Right lobe of liver (tissue), 6 donors: ENCODE results near the gene RXFP4. TPM values are rescaled to one million over a fixed set of nuclear protein-coding genes. Genes with fewer than 3 reads are reported as not detected.

Source experiments
- ATAC-seq, 4 donors: fragments of 200-7000 bp; cut with Tn5 transposase; one replicate each; pipeline ENCODE4 v1.9.1; 2020; ENCODE audit warnings: mild to moderate bottlenecking in 4 of 4, moderate library complexity in 4 of 4
- DNase-seq, 3 donors: peaks; one replicate each; pipeline ENCODE4 v3.0.0-alpha.2; 2020
- H3K27ac ChIP-seq, 3 donors: fragments of 200-600 bp; one replicate each; pipeline ENCODE4 v1.8.0; 2022
- H3K27me3 ChIP-seq, 2 donors: fragments of 200-600 bp; one replicate each; pipeline ENCODE4 v1.8.0; 2022
- H3K36me3 ChIP-seq, 4 donors: fragments of 200-600 bp; sonication (generic) in 1 of 4; one replicate each; pipeline versions ENCODE4 v1.5.1 to v1.8.0; 2017 to 2022; ENCODE audit warnings: control low read depth in 1 of 4
- H3K4me1 ChIP-seq, 4 donors: fragments of 200-600 bp; sonication (generic) in 1 of 4; one replicate each; pipeline versions ENCODE4 v1.5.1 to v1.8.0; 2017 to 2022; ENCODE audit warnings: control low read depth in 1 of 4
- H3K4me3 ChIP-seq, 3 donors: fragments of 200-600 bp; one replicate each; pipeline ENCODE4 v1.8.0; 2022
- H3K9me3 ChIP-seq, 4 donors: fragments of 200-600 bp; sonication (generic) in 1 of 4; one replicate each; pipeline versions ENCODE4 v1.5.1 to v1.8.0; 2017 to 2022; ENCODE audit warnings: control low read depth in 1 of 4
- POLR2A ChIP-seq: fragments of 450-650 bp; IDR thresholded peaks from one replicate; pipeline ENCODE4 v1.6.1; 2017; ENCODE audit warnings: antibody characterized with exemption, mild to moderate bottlenecking
- WGBS: methylation state at CpG from one replicate; pipeline ENCODE4 v1.1.6; 2018; ENCODE audit warnings: low coverage, low lambda C conversion rate; ENCODE audit not compliant: insufficient coverage; ENCODE audit errors: missing lambda C conversion rate; 5-methylcytosine and 5-hydroxymethylcytosine counted together
- intact Hi-C, 2 donors: fragments of 100-400 bp; cut with DNase I; formaldehyde crosslinking; loops; one replicate each; pipeline versions ENCODE4 v1.11.2 to v1.14.1; 2022
- total RNA-seq, 6 experiments: library from RNA; depleted of rRNA in 2 of 6; stranded (reverse); fragments of >200 nt in 2 of 6; fragmentation: NEBNext Ultra II Directional in 3 of 6; extraction: Animal tissue kit (Norgen Biotek cat#: 25700) in 3 of 6; gene quantifications; one replicate each; pipeline versions ENCODE4 v1.1.0 to v1.2.4, GENCODE V29; 2016 to 2023
- TF ChIP-seq, protein P1 (sequence below), 4 donors: fragments of 200-600 bp in 3 of 4; fragments of 450-650 bp in 1 of 4; IDR thresholded peaks; one replicate each; pipeline versions ENCODE4 v1.5.1 to v1.8.0; 2016 to 2022; ENCODE audit warnings: antibody characterized with exemption in 4 of 4, mild to moderate bottlenecking in 2 of 4
- donor health status: DM: no; HTN: yes; CAD: no.
- donor health status: DM: no; HTN: no; CAD: no.
- donor health status: DM: no; HTN: no; CAD: no.
- donor health status: DM: no; HTN: yes; CAD: no.
- donor health status: DM: no; HTN: yes; CAD: no.

Gene RXFP4
- total RNA-seq, 6 experiments from 2014 or later = not detected

DNA sequence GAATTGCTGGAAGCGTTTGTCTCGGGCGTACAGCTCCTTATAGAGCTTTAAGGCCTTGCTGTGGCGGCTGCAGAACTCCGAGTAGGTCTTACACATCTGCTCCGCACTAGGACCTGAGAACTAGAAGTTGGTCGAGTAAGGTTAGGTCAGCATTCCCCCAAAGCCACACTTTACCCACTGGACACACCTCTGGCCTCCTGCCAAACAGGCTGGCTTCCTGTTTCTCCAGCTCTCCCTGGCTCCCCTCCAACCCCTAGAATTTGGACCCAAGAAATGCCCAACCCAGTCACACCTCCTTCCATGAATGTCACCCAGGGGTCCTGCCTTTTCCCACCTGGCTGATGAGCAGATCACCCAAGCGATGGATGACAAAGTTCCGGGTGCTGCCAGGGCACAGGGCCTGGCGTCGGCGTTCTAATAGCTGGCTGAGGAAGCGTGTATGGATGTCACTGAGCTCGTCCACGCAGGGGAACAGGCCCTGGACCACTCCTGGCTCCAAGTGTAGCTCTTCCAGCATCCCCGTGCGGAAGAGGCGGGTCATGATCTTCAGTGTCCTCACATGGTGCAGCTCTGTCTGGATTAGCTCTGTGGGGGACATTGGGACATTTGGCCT, 21.3 kb downstream of the RXFP4 start:
- intact Hi-C loops = no loop called here
- H3K4me3 ChIP-seq = no peak overlapping the region
- H3K27ac ChIP-seq = no peak overlapping the region
- H3K4me1 ChIP-seq = peaks cover 0 to 6% (median 3%) of the 10 kb centered on the region in 4 donors
- no peaks in the 10 kb centered on the region for H3K9me3 ChIP-seq
- 84% methylated on average over 5 of the region's 18 CpGs for WGBS
- TF ChIP-seq POLR2A = no peak
- TF ChIP-seq, protein P1, sequence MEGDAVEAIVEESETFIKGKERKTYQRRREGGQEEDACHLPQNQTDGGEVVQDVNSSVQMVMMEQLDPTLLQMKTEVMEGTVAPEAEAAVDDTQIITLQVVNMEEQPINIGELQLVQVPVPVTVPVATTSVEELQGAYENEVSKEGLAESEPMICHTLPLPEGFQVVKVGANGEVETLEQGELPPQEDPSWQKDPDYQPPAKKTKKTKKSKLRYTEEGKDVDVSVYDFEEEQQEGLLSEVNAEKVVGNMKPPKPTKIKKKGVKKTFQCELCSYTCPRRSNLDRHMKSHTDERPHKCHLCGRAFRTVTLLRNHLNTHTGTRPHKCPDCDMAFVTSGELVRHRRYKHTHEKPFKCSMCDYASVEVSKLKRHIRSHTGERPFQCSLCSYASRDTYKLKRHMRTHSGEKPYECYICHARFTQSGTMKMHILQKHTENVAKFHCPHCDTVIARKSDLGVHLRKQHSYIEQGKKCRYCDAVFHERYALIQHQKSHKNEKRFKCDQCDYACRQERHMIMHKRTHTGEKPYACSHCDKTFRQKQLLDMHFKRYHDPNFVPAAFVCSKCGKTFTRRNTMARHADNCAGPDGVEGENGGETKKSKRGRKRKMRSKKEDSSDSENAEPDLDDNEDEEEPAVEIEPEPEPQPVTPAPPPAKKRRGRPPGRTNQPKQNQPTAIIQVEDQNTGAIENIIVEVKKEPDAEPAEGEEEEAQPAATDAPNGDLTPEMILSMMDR (IDR thresholded peaks at IDR 0.05) = no peak
- DNase-seq (peak in 1 of 3 donors; percentile 56), ATAC-seq (no peak)
- H3K27me3 ChIP-seq = no peaks in the 10 kb centered on the region
- peaks cover 0 to 34% (median 4%) of the 10 kb centered on the region in 4 donors for H3K36me3 ChIP-seq

DNA sequence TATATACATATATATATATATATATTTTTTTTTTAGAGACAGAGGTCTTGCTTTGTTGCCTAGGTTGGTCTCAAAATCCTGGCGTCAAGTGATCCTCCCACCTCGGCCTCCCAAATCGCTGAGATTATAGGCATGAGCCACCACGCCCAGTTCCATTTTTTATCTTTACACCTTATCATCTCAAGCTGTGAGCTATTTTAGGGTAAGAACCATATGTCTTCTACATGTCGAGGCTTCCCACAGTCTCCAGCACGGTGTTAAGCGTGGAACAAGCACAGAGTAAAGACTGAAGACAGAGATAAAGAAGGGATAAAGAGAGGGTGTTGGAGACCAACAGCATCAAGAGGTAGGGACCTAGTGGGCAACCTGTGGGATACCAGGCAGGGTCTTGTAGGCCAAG, 22.8 kb downstream of the RXFP4 start:
- no peak overlapping the region for H3K27ac ChIP-seq
- no peaks in the 10 kb centered on the region for H3K9me3 ChIP-seq
- H3K27me3 ChIP-seq = no peaks in the 10 kb centered on the region
- peaks cover 0 to 30% (median 4%) of the 10 kb centered on the region in 4 donors for H3K36me3 ChIP-seq
- intact Hi-C loops = no loop called here
- TF ChIP-seq, protein P1 (IDR thresholded peaks at IDR 0.05) = no peak
- ATAC-seq = no peak
- DNase-seq = no peak
- no peak overlapping the region for H3K4me3 ChIP-seq
- H3K4me1 ChIP-seq = peaks cover 0 to 12% (median 3%) of the 10 kb centered on the region in 4 donors
- 86% methylated on average over 7 of the region's 7 CpGs for WGBS

DNA sequence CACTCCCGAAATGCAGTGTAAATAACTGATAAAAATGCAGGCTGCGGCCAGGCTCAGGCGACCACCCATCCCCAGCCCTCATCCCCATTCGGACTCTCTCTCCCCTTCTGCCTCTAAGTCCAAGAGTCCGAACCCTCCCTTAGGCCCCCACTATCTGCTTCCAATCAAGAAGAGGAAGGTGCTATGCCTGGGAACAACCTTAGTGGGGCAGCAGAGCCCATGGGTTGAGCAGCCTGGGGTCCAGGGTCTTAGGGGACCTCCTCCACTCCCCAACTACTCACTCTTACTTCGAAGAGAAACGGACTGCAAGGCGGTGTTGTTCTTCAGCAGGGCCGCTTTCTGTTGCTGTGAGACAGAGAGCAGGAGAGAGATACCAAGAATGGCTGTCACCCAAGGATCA, 24.7 kb downstream of the RXFP4 start:
- peaks cover 0 to 27% (median 4%) of the 10 kb centered on the region in 4 donors for H3K36me3 ChIP-seq
- H3K27ac ChIP-seq = no peak overlapping the region
- no peak for ATAC-seq
- no peak overlapping the region for H3K4me3 ChIP-seq
- WGBS = 78% methylated on average over 3 of the region's 9 CpGs
- no peak for DNase-seq
- TF ChIP-seq POLR2A = no peak
- peaks cover 0 to 12% (median 3%) of the 10 kb centered on the region in 4 donors for H3K4me1 ChIP-seq
- no peaks in the 10 kb centered on the region for H3K27me3 ChIP-seq
- intact Hi-C loops = no loop called here
- no peaks in the 10 kb centered on the region for H3K9me3 ChIP-seq

DNA sequence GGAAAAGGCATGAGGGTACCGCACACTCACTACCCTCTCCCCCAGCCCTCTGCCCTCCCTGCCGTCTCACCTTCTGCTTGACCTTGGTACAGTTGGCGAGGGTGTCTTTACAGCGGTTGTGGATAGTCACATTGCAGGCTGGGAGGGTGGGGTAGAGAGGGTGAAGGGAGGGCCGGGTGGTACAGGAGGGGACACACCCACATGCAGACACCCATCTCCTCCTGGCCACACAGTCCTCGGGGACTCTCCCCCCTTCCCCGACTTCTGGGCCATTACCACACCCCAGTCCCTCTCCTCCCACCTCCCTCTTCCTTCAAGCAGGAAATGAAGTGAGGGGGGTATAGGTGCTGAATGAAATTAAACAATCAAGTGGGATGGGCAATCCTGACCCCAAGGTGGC, 25.3 kb downstream of the RXFP4 start:
- TF ChIP-seq, protein P1 (IDR thresholded peaks at IDR 0.05) = no peak
- no peak for TF ChIP-seq POLR2A
- ATAC-seq (no peak), DNase-seq (no peak)
- Histone ChIP-seq H3K27me3 (no peaks in the 10 kb centered on the region), H3K9me3 (no peaks in the 10 kb centered on the region), H3K4me3 (no peak overlapping the region), H3K36me3 (peaks cover 0 to 27% (median 3%) of the 10 kb centered on the region in 4 donors), H3K27ac (peak overlapping the region in 1 of 3 donors; percentile 51), H3K4me1 (peaks cover 0 to 15% (median 3%) of the 10 kb centered on the region in 4 donors)
- intact Hi-C loops = no loop called here
- 49% methylated on average over 4 of the region's 7 CpGs for WGBS

DNA sequence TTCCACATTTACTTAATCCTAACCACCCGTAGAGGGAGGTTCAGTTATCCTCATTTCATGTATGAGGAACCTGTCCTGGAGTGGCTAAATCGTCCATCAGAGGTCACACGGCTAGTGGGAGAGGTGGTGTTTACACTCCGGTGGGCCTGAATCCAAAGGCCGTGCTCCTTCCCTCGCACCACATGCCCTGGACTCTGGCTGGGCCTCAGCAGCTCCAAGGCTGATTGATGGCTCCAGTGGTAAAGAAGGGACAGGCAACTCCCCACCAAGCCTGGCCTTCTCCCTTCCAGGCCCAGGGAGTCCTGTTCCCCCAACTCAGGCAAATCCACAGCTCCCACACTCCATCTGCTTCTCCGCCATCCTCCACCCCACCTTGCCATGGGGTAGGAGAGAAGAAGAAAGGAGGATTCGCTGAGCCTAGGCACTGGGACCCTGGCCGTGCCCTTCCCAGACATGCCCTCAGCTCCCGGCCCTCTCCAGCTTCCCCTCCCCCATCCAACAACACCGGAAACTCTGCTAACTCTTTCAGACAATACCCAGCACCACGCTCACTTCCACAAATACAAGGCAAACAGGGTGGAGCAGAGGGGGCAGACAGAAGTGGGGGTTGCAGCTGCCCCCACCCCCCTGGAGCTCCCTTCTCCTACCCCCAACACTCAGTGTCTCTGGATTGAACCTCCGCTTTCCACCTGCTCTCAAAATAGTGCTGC, 26.1 kb downstream of the RXFP4 start:
- TF ChIP-seq POLR2A = no peak
- TF ChIP-seq, protein P1 (IDR thresholded peaks at IDR 0.05) = no peak
- 26% methylated on average over 9 of the region's 13 CpGs for WGBS
- Histone ChIP-seq H3K27me3 (no peaks in the 10 kb centered on the region), H3K36me3 (peaks cover 0 to 20% (median 2%) of the 10 kb centered on the region in 4 donors), H3K4me1 (peaks cover 0 to 22% (median 5%) of the 10 kb centered on the region in 4 donors), H3K27ac (peak overlapping the region; percentile 3 to 73 (median 51)), H3K9me3 (no peaks in the 10 kb centered on the region), H3K4me3 (no peak overlapping the region)
- intact Hi-C loops = no loop called here
- DNase-seq (peak in 1 of 3 donors; percentile 62), ATAC-seq (peak; percentile 43 to 68 (median 58))
